ENCODE data around the gene RASA3. TPM values are rescaled to one million over a fixed set of nuclear protein-coding genes. Genes with fewer than 3 reads are reported as not detected.
A peak's percentile ranks its signal among the peaks of the same experiment; 100 is the strongest.

Gene RASA3
- total RNA-seq, 5 donors from 2014 or later (not counting 1 experiment from before 2014, with no cell fraction given), result 223 to 267 (median 238) TPM

DNA sequence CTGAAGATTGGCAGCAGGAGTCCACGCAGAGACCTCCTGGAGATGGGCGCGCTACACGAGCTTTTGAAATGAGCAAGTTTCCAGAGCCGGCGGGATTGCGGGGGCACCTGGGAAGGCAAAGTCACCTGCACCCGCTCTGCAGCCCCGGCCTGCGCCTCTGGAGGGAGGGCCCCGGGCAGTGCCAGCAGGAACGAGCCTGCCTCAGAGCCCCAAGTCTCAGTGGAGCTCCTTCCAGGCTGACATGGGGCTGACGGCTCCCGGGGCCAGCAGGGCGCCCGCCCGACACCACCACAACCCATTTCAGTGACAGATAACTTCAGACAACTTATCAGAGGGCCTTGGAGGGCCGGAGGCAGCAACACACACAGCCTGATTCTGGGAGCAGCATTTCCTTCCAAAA lies 45.0 kb downstream of the RASA3 start:
- peak in 1 of 35 experiments; percentile 12 for DNase-seq
- CTCF ChIA-PET, result no interaction called here

DNA sequence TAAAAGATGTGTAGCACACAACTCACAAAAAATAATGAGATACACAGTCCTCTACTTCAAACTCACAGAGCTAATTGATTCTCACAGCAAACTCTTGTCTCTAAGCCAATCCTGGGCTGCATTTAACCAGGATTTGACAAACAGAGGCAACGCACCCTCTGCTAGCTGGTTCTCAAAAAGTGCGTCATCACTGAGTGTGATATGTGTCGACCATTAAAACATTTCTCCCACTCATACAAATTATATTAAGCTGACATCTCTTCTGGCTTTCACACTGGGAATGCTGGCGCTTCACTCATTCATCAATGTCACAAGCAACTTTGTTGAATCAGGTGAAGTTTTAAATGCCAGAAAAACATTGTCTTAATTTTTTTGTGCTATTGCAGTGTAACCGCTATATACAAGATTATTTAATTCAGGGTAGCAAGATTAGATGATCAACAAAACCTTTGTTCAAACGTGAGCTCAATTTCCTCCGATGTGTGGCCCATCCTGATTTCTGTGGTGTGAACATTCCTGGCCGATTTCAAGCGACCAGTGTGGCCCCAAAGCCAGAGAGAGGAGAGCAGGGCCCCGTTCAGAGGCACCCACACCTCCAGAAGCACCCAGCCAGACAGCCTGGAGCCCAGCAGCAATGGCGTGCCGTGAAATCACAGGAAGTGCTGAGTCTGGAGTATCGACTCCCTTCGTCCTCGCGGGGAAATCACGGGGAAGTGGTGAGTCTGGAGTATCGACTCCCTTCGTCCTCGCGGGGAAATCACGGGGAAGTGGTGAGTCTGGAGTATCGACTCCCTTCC lies 49.4 kb downstream of the RASA3 start:
- 100% methylated on average over 1 of the region's 23 CpGs for WGBS (ENCODE audit: insufficient coverage)
- DNase-seq (no peak), ATAC-seq (replicated peaks in 1 of 4) (no peak)
- H3K36me3 ChIP-seq (ENCODE audit: control insufficient read depth in 2 of 2, extremely low read depth in 1 of 2, insufficient read depth in 1 of 2, low read length in 1 of 2), result peaks cover 14 to 52% of the 10 kb centered on the region in 2 donors
- no peak overlapping the region for H3K4me3 ChIP-seq (ENCODE audit: control insufficient read depth in 1 of 2, extremely low read depth in 1 of 2, low read length in 1 of 2)
- ChIA-PET POLR2A (no interaction called here), CTCF (no interaction called here)
- Mint-ChIP-seq H3K9me3 (no peaks in the 10 kb centered on the region), H3K27me3 (no peaks in the 10 kb centered on the region), H3K4me1 (peaks cover 43 to 46% (median 46%) of the 10 kb centered on the region in 3 donors), H3K36me3 (peaks cover 21% of the 10 kb centered on the region), H3K27ac (peak overlapping the region; percentile 27 to 29), H3K4me3 (no peak overlapping the region)
- no peak overlapping the region for H3K27ac ChIP-seq (ENCODE audit: low read length)
- H3K27me3 ChIP-seq (replicated peaks in 1 of 2; ENCODE audit: control insufficient read depth in 2 of 2, extremely low read depth in 1 of 2, insufficient read depth in 2 of 2, low read length in 1 of 2), result no peaks in the 10 kb centered on the region
- H3K4me1 ChIP-seq (ENCODE audit: control insufficient read depth in 1 of 2, extremely low read depth in 1 of 2, insufficient read depth in 2 of 2, low read length in 2 of 2), result peaks cover 19 to 58% of the 10 kb centered on the region in 2 experiments
- H3K9me3 ChIP-seq, result no peaks in the 10 kb centered on the region

More for the DNA sequence above, 45.0 kb downstream of the RASA3 start:
- Mint-ChIP-seq H3K27ac (no peak overlapping the region), H3K9me3 (peaks cover 7 to 11% (median 11%) of the 10 kb centered on the region in 3 donors), H3K4me1 (peaks cover 43 to 48% (median 43%) of the 10 kb centered on the region in 3 donors), H3K27me3 (no peaks in the 10 kb centered on the region), H3K4me3 (peak overlapping the region in 1 of 3 donors; percentile 13), H3K36me3 (peaks cover 30% of the 10 kb centered on the region)
- POLR2A ChIA-PET, result no interaction called here
- Histone ChIP-seq H3K36me3 (ENCODE audit: control insufficient read depth in 2 of 2, extremely low read depth in 1 of 2, insufficient read depth in 1 of 2, low read length in 1 of 2) (peaks cover 7 to 27% of the 10 kb centered on the region in 2 donors), H3K4me3 (ENCODE audit: control insufficient read depth in 1 of 2, extremely low read depth in 1 of 2, low read length in 1 of 2) (no peak overlapping the region), H3K4me1 (ENCODE audit: control insufficient read depth in 1 of 2, extremely low read depth in 1 of 2, insufficient read depth in 2 of 2, low read length in 2 of 2) (peaks cover 0 to 41% of the 10 kb centered on the region in 2 experiments), H3K27ac (ENCODE audit: low read length) (no peak overlapping the region), H3K9me3 (peaks cover 4% of the 10 kb centered on the region), H3K27me3 (replicated peaks in 1 of 2; ENCODE audit: control insufficient read depth in 2 of 2, extremely low read depth in 1 of 2, insufficient read depth in 2 of 2, low read length in 1 of 2) (no peaks in the 10 kb centered on the region)
- WGBS (ENCODE audit: insufficient coverage), result 92% methylated on average over 17 of the region's 18 CpGs
- peak in 3 of 4 experiments; percentile 27 to 46 (median 43) for ATAC-seq (replicated peaks in 1 of 4)

DNA sequence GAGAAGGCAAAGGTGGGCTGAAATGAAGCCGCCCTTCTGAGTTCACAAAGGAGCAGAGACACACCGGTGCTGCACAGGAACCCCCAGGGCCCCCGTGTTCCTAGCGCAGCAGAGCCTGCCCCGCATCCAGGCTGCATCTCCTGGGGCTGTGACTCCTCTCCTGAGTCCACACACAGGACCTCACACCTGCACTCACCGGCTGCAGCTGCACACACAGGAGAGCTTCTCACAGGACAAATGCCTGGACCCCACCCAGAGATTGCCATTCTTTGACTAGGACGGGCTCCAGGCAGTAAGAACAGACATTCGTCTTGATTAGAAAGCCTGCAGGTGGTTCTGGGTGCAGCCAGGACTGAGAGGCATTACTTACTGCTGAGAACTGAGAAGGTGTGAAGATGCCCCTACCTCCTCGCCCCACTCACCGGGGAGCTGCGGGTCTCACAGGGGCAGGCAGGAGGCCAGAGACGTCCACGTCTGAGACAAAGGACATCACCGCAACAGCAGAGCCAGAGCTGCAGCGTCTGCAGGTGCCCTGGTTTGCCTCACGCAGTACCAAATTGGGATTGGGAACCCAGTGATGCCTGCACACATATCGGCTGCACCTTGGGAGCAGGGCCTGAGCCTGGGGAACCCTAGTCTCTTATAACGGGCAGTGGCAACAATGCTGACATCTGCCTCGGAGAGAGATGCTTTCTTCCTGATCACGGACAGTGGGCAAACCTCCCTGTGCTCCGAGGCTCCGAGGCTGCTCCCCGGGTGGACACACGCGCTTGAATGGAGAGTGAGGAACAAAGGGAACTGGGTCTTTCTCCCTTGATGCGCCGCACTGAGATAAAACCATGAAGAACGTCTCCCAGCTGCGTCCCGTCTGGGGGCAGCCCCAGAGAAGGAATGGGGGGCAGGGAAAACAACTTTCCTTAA lies 50.4 kb downstream of the RASA3 start:
- no peak overlapping the region for H3K27ac ChIP-seq (ENCODE audit: low read length)
- peaks cover 7 to 46% of the 10 kb centered on the region in 2 donors for H3K36me3 ChIP-seq (ENCODE audit: control insufficient read depth in 2 of 2, extremely low read depth in 1 of 2, insufficient read depth in 1 of 2, low read length in 1 of 2)
- ChIA-PET POLR2A (interaction anchor here in 1 of 2 donors (0.5 kb wide), 1 partner anchor 12 kb away, joined by 8 read pairs; no protein-coding TSS in a partner anchor), CTCF (no interaction called here)
- H3K4me3 ChIP-seq (ENCODE audit: control insufficient read depth in 1 of 2, extremely low read depth in 1 of 2, low read length in 1 of 2), result no peak overlapping the region
- DNase-seq (peak in 1 of 35 experiments; percentile 10), ATAC-seq (replicated peaks in 1 of 4) (no peak)
- no peaks in the 10 kb centered on the region for H3K9me3 ChIP-seq
- H3K27me3 ChIP-seq (replicated peaks in 1 of 2; ENCODE audit: control insufficient read depth in 2 of 2, extremely low read depth in 1 of 2, insufficient read depth in 2 of 2, low read length in 1 of 2), result no peaks in the 10 kb centered on the region
- WGBS (ENCODE audit: insufficient coverage), result 97% methylated on average over 25 of the region's 30 CpGs
- H3K4me1 ChIP-seq (ENCODE audit: control insufficient read depth in 1 of 2, extremely low read depth in 1 of 2, insufficient read depth in 2 of 2, low read length in 2 of 2), result peaks cover 20 to 63% of the 10 kb centered on the region in 2 experiments
- H3K27me3 Mint-ChIP-seq, result no peaks in the 10 kb centered on the region
- peaks cover 52 to 55% (median 52%) of the 10 kb centered on the region in 3 donors for H3K4me1 Mint-ChIP-seq
- H3K27ac Mint-ChIP-seq, result peak overlapping the region in 1 of 2 donors; percentile 34
- H3K4me3 Mint-ChIP-seq, result peak overlapping the region in 1 of 3 donors; percentile 27
- H3K36me3 Mint-ChIP-seq, result peaks cover 15% of the 10 kb centered on the region
- H3K9me3 Mint-ChIP-seq, result no peaks in the 10 kb centered on the region

- peaks cover 24% of the 10 kb centered on the region for H3K36me3 Mint-ChIP-seq
- H3K27me3 ChIP-seq (replicated peaks in 1 of 2; ENCODE audit: control insufficient read depth in 2 of 2, extremely low read depth in 1 of 2, insufficient read depth in 2 of 2, low read length in 1 of 2), result no peaks in the 10 kb centered on the region
- H3K27ac Mint-ChIP-seq, result peak overlapping the region in 1 of 2 donors; percentile 34
- peaks cover 20 to 70% of the 10 kb centered on the region in 2 experiments for H3K4me1 ChIP-seq (ENCODE audit: control insufficient read depth in 1 of 2, extremely low read depth in 1 of 2, insufficient read depth in 2 of 2, low read length in 2 of 2)
- no peak overlapping the region for H3K27ac ChIP-seq (ENCODE audit: low read length)
- ChIA-PET POLR2A (interaction anchor here in 1 of 2 donors (0.5 kb wide), 1 partner anchor 11 kb away, joined by 8 read pairs; no protein-coding TSS in a partner anchor), CTCF (no interaction called here)
- H3K4me3 Mint-ChIP-seq, result peak overlapping the region in 1 of 3 donors; percentile 27
- H3K9me3 ChIP-seq, result no peaks in the 10 kb centered on the region
- no peaks in the 10 kb centered on the region for H3K9me3 Mint-ChIP-seq
- H3K27me3 Mint-ChIP-seq, result no peaks in the 10 kb centered on the region
- 91% methylated on average over 31 of the region's 34 CpGs for WGBS (ENCODE audit: insufficient coverage)
- DNase-seq (peak in 1 of 35 experiments; percentile 0), ATAC-seq (replicated peaks in 1 of 4) (no peak)
- H3K4me1 Mint-ChIP-seq, result peaks cover 55 to 62% (median 58%) of the 10 kb centered on the region in 3 donors
- peaks cover 13 to 52% of the 10 kb centered on the region in 2 donors for H3K36me3 ChIP-seq (ENCODE audit: control insufficient read depth in 2 of 2, extremely low read depth in 1 of 2, insufficient read depth in 1 of 2, low read length in 1 of 2)
- H3K4me3 ChIP-seq (ENCODE audit: control insufficient read depth in 1 of 2, extremely low read depth in 1 of 2, low read length in 1 of 2), result no peak overlapping the region
These were observed 51.5 kb downstream of the RASA3 start for GRCh38 chr13:114080739-114081561.

- CTCF ChIA-PET, result no interaction called here
- Mint-ChIP-seq H3K36me3 (peaks cover 30% of the 10 kb centered on the region), H3K27me3 (no peaks in the 10 kb centered on the region), H3K27ac (peak overlapping the region in 1 of 2 donors; percentile 68), H3K9me3 (no peaks in the 10 kb centered on the region), H3K4me3 (peak overlapping the region in 1 of 3 donors; percentile 52), H3K4me1 (peaks cover 58 to 65% (median 58%) of the 10 kb centered on the region in 3 donors)
- DNase-seq (peak in 2 of 35 experiments; percentile 2 to 11), ATAC-seq (replicated peaks in 1 of 4) (peak in 1 of 4 experiments; percentile 9)
- no peak overlapping the region for H3K4me3 ChIP-seq (ENCODE audit: control insufficient read depth in 1 of 2, extremely low read depth in 1 of 2, low read length in 1 of 2)
- no peaks in the 10 kb centered on the region for H3K9me3 ChIP-seq
- peak overlapping the region; percentile 14 for H3K27ac ChIP-seq (ENCODE audit: low read length)
- POLR2A ChIA-PET, result no interaction called here
- WGBS (ENCODE audit: insufficient coverage), result 90% methylated on average over 25 of the region's 37 CpGs
- no peaks in the 10 kb centered on the region for H3K27me3 ChIP-seq (replicated peaks in 1 of 2; ENCODE audit: control insufficient read depth in 2 of 2, extremely low read depth in 1 of 2, insufficient read depth in 2 of 2, low read length in 1 of 2)
- H3K4me1 ChIP-seq (ENCODE audit: control insufficient read depth in 1 of 2, extremely low read depth in 1 of 2, insufficient read depth in 2 of 2, low read length in 2 of 2), result peaks cover 20 to 72% of the 10 kb centered on the region in 2 experiments
- peaks cover 13 to 56% of the 10 kb centered on the region in 2 donors for H3K36me3 ChIP-seq (ENCODE audit: control insufficient read depth in 2 of 2, extremely low read depth in 1 of 2, insufficient read depth in 1 of 2, low read length in 1 of 2)
These were observed 52.6 kb downstream of the RASA3 start for GRCh38 chr13:114079601-114080536.
